WTC11 (cell line): ENCODE data around the gene SLC38A3.

Experiments used
- CREM ChIP-seq: sonication (generic); formaldehyde crosslinking; IDR thresholded peaks from 2 replicates; pipeline ENCODE4 v1.8.1; 2022; ENCODE audit warnings: mild to moderate bottlenecking, missing genetic modification reagents, moderate library complexity
- HMGA2 ChIP-seq: fragments of 250-450 bp; sonication (Bioruptor Pico); IDR thresholded peaks from 2 replicates; pipeline ENCODE4 v1.4.0; 2021; ENCODE audit warnings: mild to moderate bottlenecking, moderate library complexity
- NFYB ChIP-seq: sonication (generic); formaldehyde crosslinking; conservative IDR thresholded peaks from 2 replicates; pipeline ENCODE4 v1.8.0; 2022; ENCODE audit warnings: low read depth, missing genetic modification reagents
- SP1 ChIP-seq: sonication (generic); formaldehyde crosslinking; conservative IDR thresholded peaks from 2 replicates; pipeline ENCODE4 v1.8.1; 2022; ENCODE audit warnings: missing genetic modification reagents
- TCF7 ChIP-seq: sonication (generic); formaldehyde crosslinking; IDR thresholded peaks from 2 replicates; pipeline ENCODE4 v1.8.0; 2022; ENCODE audit warnings: mild to moderate bottlenecking, low read depth, missing genetic modification reagents, moderate library complexity
- TP53 ChIP-seq: sonication (generic); formaldehyde crosslinking; IDR thresholded peaks from 2 replicates; pipeline ENCODE4 v1.8.1; 2023; ENCODE audit warnings: mild to moderate bottlenecking, missing genetic modification reagents
- ZNF219 ChIP-seq: sonication (generic); formaldehyde crosslinking; IDR thresholded peaks from 2 replicates; pipeline ENCODE4 v1.8.0; 2023; ENCODE audit warnings: missing genetic modification reagents, mild to moderate bottlenecking, borderline replicate concordance
- TF ChIP-seq, protein P1 (sequence below): fragments of 200-600 bp; IDR thresholded peaks from 2 replicates; pipeline ENCODE4 v1.8.0; 2022; ENCODE audit warnings: antibody characterized with exemption
- TF ChIP-seq, protein P2 (sequence below): sonication (generic); formaldehyde crosslinking; IDR thresholded peaks from 2 replicates; pipeline ENCODE4 v1.8.1; 2022; ENCODE audit warnings: low read depth, missing genetic modification reagents, borderline replicate concordance
- TF ChIP-seq, protein P3 (sequence below): sonication (generic); formaldehyde crosslinking; conservative IDR thresholded peaks from 2 replicates; pipeline ENCODE4 v1.8.1; 2023; ENCODE audit warnings: mild to moderate bottlenecking, low read depth, missing genetic modification reagents, moderate library complexity
- TF ChIP-seq, protein P4 (sequence below): sonication (generic); formaldehyde crosslinking; IDR thresholded peaks from 2 replicates; pipeline ENCODE4 v1.8.1; 2023; ENCODE audit warnings: mild to moderate bottlenecking, missing genetic modification reagents, moderate library complexity
- TF ChIP-seq, protein P5 (sequence below): sonication (generic); formaldehyde crosslinking; IDR thresholded peaks from 2 replicates; pipeline ENCODE4 v1.8.0; 2022; ENCODE audit warnings: missing genetic modification reagents
- TF ChIP-seq, protein P6 (sequence below): sonication (generic); formaldehyde crosslinking; IDR thresholded peaks from 2 replicates; pipeline ENCODE4 v1.8.0; 2022; ENCODE audit warnings: mild to moderate bottlenecking, missing genetic modification reagents

DNA sequence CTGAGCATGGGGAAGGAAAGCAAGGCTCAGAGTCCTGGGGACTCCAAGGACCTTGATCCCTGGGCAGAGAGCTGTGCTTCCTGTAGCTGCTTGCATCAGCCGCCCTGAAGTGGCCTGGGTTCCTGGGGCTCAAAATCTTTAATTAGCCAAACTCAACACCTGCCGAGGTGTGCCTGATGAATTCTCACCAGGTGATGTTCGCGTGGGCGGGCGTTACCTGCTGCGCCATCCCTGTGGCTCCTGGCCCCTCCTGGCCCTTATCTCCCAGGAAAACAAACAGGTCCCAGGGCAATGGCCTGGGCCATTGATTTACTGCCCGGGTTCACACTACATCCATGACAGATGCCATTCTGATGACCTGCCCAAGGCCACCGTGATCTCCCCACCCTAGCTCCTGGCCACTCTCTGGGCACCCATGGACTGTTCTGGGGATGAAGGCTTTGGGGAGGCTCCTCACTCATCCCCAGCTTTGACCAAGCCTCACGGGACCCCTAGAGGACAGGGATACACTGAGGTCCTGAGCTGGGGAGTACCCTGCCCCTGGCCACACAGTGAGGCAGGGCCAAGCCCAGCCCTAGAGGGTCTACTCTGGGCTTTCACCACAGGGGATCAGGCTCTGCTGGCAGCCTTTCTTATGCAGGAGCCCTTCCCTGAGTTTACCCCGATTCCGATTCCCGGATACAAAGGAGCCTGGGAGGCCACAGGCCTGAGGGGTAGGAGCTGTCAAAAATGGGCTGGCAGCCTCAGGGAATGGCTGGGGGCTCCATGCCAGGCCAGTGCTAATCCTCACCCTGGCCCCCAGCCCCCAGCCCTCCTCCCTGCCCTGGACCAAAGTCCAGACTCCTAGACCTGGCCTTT is 5.7 kb downstream of the SLC38A3 start:
- TF ChIP-seq, protein P1, sequence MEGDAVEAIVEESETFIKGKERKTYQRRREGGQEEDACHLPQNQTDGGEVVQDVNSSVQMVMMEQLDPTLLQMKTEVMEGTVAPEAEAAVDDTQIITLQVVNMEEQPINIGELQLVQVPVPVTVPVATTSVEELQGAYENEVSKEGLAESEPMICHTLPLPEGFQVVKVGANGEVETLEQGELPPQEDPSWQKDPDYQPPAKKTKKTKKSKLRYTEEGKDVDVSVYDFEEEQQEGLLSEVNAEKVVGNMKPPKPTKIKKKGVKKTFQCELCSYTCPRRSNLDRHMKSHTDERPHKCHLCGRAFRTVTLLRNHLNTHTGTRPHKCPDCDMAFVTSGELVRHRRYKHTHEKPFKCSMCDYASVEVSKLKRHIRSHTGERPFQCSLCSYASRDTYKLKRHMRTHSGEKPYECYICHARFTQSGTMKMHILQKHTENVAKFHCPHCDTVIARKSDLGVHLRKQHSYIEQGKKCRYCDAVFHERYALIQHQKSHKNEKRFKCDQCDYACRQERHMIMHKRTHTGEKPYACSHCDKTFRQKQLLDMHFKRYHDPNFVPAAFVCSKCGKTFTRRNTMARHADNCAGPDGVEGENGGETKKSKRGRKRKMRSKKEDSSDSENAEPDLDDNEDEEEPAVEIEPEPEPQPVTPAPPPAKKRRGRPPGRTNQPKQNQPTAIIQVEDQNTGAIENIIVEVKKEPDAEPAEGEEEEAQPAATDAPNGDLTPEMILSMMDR: no peak
- TF ChIP-seq, protein P2, sequence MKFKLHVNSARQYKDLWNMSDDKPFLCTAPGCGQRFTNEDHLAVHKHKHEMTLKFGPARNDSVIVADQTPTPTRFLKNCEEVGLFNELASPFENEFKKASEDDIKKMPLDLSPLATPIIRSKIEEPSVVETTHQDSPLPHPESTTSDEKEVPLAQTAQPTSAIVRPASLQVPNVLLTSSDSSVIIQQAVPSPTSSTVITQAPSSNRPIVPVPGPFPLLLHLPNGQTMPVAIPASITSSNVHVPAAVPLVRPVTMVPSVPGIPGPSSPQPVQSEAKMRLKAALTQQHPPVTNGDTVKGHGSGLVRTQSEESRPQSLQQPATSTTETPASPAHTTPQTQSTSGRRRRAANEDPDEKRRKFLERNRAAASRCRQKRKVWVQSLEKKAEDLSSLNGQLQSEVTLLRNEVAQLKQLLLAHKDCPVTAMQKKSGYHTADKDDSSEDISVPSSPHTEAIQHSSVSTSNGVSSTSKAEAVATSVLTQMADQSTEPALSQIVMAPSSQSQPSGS: no peak
- TF ChIP-seq ZNF219 (CRISPR knock-in tag) (no peak), TCF7 (no peak), TP53 (CRISPR knock-in tag) (no peak), NFYB (CRISPR knock-in tag) (no peak), SP1 (CRISPR knock-in tag) (no peak), HMGA2 (CRISPR knock-in tag) (no peak), CREM (CRISPR knock-in tag) (no peak)
- TF ChIP-seq, protein P3, sequence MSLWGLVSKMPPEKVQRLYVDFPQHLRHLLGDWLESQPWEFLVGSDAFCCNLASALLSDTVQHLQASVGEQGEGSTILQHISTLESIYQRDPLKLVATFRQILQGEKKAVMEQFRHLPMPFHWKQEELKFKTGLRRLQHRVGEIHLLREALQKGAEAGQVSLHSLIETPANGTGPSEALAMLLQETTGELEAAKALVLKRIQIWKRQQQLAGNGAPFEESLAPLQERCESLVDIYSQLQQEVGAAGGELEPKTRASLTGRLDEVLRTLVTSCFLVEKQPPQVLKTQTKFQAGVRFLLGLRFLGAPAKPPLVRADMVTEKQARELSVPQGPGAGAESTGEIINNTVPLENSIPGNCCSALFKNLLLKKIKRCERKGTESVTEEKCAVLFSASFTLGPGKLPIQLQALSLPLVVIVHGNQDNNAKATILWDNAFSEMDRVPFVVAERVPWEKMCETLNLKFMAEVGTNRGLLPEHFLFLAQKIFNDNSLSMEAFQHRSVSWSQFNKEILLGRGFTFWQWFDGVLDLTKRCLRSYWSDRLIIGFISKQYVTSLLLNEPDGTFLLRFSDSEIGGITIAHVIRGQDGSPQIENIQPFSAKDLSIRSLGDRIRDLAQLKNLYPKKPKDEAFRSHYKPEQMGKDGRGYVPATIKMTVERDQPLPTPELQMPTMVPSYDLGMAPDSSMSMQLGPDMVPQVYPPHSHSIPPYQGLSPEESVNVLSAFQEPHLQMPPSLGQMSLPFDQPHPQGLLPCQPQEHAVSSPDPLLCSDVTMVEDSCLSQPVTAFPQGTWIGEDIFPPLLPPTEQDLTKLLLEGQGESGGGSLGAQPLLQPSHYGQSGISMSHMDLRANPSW (CRISPR knock-in tag): no peak
- TF ChIP-seq, protein P4, sequence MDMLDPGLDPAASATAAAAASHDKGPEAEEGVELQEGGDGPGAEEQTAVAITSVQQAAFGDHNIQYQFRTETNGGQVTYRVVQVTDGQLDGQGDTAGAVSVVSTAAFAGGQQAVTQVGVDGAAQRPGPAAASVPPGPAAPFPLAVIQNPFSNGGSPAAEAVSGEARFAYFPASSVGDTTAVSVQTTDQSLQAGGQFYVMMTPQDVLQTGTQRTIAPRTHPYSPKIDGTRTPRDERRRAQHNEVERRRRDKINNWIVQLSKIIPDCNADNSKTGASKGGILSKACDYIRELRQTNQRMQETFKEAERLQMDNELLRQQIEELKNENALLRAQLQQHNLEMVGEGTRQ (CRISPR knock-in tag): no peak
- TF ChIP-seq, protein P5, sequence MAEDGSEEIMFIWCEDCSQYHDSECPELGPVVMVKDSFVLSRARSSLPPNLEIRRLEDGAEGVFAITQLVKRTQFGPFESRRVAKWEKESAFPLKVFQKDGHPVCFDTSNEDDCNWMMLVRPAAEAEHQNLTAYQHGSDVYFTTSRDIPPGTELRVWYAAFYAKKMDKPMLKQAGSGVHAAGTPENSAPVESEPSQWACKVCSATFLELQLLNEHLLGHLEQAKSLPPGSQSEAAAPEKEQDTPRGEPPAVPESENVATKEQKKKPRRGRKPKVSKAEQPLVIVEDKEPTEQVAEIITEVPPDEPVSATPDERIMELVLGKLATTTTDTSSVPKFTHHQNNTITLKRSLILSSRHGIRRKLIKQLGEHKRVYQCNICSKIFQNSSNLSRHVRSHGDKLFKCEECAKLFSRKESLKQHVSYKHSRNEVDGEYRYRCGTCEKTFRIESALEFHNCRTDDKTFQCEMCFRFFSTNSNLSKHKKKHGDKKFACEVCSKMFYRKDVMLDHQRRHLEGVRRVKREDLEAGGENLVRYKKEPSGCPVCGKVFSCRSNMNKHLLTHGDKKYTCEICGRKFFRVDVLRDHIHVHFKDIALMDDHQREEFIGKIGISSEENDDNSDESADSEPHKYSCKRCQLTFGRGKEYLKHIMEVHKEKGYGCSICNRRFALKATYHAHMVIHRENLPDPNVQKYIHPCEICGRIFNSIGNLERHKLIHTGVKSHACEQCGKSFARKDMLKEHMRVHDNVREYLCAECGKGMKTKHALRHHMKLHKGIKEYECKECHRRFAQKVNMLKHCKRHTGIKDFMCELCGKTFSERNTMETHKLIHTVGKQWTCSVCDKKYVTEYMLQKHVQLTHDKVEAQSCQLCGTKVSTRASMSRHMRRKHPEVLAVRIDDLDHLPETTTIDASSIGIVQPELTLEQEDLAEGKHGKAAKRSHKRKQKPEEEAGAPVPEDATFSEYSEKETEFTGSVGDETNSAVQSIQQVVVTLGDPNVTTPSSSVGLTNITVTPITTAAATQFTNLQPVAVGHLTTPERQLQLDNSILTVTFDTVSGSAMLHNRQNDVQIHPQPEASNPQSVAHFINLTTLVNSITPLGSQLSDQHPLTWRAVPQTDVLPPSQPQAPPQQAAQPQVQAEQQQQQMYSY (CRISPR knock-in tag): no peak
- TF ChIP-seq, protein P6, sequence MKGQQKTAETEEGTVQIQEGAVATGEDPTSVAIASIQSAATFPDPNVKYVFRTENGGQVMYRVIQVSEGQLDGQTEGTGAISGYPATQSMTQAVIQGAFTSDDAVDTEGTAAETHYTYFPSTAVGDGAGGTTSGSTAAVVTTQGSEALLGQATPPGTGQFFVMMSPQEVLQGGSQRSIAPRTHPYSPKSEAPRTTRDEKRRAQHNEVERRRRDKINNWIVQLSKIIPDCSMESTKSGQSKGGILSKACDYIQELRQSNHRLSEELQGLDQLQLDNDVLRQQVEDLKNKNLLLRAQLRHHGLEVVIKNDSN (CRISPR knock-in tag): no peak
